ENCODE measurements around the gene BTN1A1. TPM values are rescaled to one million over a fixed set of nuclear protein-coding genes. Genes with fewer than 3 reads are reported as not detected.
"Not testable (repeated sequence)": the region's sequence is repeated elsewhere in the genome, so short reads cannot be mapped to it uniquely, and the experiment has no call there.

The BTN1A1 gene
- total RNA-seq, 4 donors from 2014 or later, result not detected

- TF ChIP-seq CTCF (IDR thresholded peaks at IDR 0.05) (no peak), POLR2A (IDR thresholded peaks at IDR 0.05) (no peak)
- H3K4me3 ChIP-seq (ENCODE audit: low read depth, poor library complexity, severe bottlenecking), result peak within 1 kb of the TSS; percentile 98
- peak; percentile 91 to 94 for DNase-seq (ENCODE audit: low spot score in 2 of 2)
- intact Hi-C loops (cut with DNase I; ENCODE audit: low total_unique reads), result no loop called here
- 0 to 1% methylated on average over 31 of the region's 31 CpGs for WGBS, 2 donors
These were observed 42.1 kb upstream of the BTN1A1 start, which contains the start of gene BTN2A1 for GRCh38 chr6:26457806-26458688. TSS of gene BTN2A1 (plus strand) at chr6:26457955. CDS start at chr6:26458637, 682 bp downstream.

- WGBS, 2 donors, result 83 to 88% methylated on average over 16 of the region's 16 CpGs
- no peak for DNase-seq (ENCODE audit: low spot score in 2 of 2)
- intact Hi-C loops (cut with DNase I; ENCODE audit: low total_unique reads), result no loop called here
- no peak overlapping the region for H3K4me3 ChIP-seq (ENCODE audit: low read depth, poor library complexity, severe bottlenecking)
- TF ChIP-seq POLR2A (IDR thresholded peaks at IDR 0.05) (no peak), CTCF (IDR thresholded peaks at IDR 0.05) (no peak)
These were observed 40.9 kb upstream of the BTN1A1 start for GRCh38 chr6:26459023-26459810.

- intact Hi-C loops (cut with DNase I; ENCODE audit: low total_unique reads); H3K4me3 ChIP-seq (ENCODE audit: low read depth, poor library complexity, severe bottlenecking); DNase-seq (ENCODE audit: low spot score in 2 of 2): not testable (repeated sequence)
- 67 to 78% methylated on average over 5 of the region's 5 CpGs for WGBS, 2 donors
These were observed 38.8 kb upstream of the BTN1A1 start for GRCh38 chr6:26461353-26461752.

GRCh38 chr6:26464014-26464413 is 36.1 kb upstream of the BTN1A1 start:
- intact Hi-C loops (cut with DNase I; ENCODE audit: low total_unique reads), result no loop called here
- no peak for DNase-seq (ENCODE audit: low spot score in 2 of 2)
- no peak overlapping the region for H3K4me3 ChIP-seq (ENCODE audit: low read depth, poor library complexity, severe bottlenecking)
- no peak for TF ChIP-seq CTCF (IDR thresholded peaks at IDR 0.05)
- TF ChIP-seq POLR2A (IDR thresholded peaks at IDR 0.05), result no peak
- WGBS, 2 donors, result 92% methylated on average over 4 of the region's 4 CpGs

GRCh38 chr6:26464416-26465131 is 35.5 kb upstream of the BTN1A1 start:
- TF ChIP-seq POLR2A (IDR thresholded peaks at IDR 0.05) (no peak), CTCF (IDR thresholded peaks at IDR 0.05) (no peak)
- WGBS, 2 donors, result 95 to 96% methylated on average over 7 of the region's 7 CpGs
- intact Hi-C loops (cut with DNase I; ENCODE audit: low total_unique reads), result no loop called here
- no peak overlapping the region for H3K4me3 ChIP-seq (ENCODE audit: low read depth, poor library complexity, severe bottlenecking)
- DNase-seq (ENCODE audit: low spot score in 2 of 2), result no peak

Measured in lower leg skin (tissue), 4 donors.